ENCODE results near the gene PADI4.
"Not testable (repeated sequence)": the region's sequence is repeated elsewhere in the genome, so short reads cannot be mapped to it uniquely, and the experiment has no call there.

Gene PADI4

GRCh38 chr1:17375651-17376050 lies 67.7 kb downstream of the PADI4 start:
- in situ Hi-C loops (cut with MboI; ENCODE audit: low sequenced_read_pairs) = no loop called here

GRCh38 chr1:17377325-17377953 lies 69.4 kb downstream of the PADI4 start:
- in situ Hi-C loops (cut with MboI; ENCODE audit: low sequenced_read_pairs) = no loop called here

GRCh38 chr1:17381161-17381560 lies 73.2 kb downstream of the PADI4 start:
- in situ Hi-C loops (cut with MboI; ENCODE audit: low sequenced_read_pairs) = no loop called here

- in situ Hi-C loops (cut with MboI; ENCODE audit: low sequenced_read_pairs) = no loop called here
These were observed 84.3 kb downstream of the PADI4 start for GRCh38 chr1:17392199-17392740.

GRCh38 chr1:17393230-17393629 lies 85.2 kb downstream of the PADI4 start:
- in situ Hi-C loops (cut with MboI; ENCODE audit: low sequenced_read_pairs) = no loop called here

- in situ Hi-C loops (cut with MboI; ENCODE audit: low sequenced_read_pairs) = no loop called here
These were observed 90.1 kb downstream of the PADI4 start for GRCh38 chr1:17397910-17398695.

GRCh38 chr1:17400725-17401341 lies 92.8 kb downstream of the PADI4 start:
- in situ Hi-C loops (cut with MboI; ENCODE audit: low sequenced_read_pairs) = no loop called here

GRCh38 chr1:17401841-17402240 lies 93.8 kb downstream of the PADI4 start:
- in situ Hi-C loops (cut with MboI; ENCODE audit: low sequenced_read_pairs) = no loop called here

GRCh38 chr1:17403081-17403480 lies 95.1 kb downstream of the PADI4 start:
- in situ Hi-C loops (cut with MboI; ENCODE audit: low sequenced_read_pairs) = no loop called here

- in situ Hi-C loops (cut with MboI; ENCODE audit: low sequenced_read_pairs) = no loop called here
These were observed 96.2 kb downstream of the PADI4 start for GRCh38 chr1:17404034-17404684.

GRCh38 chr1:17404820-17405219 lies 96.8 kb downstream of the PADI4 start:
- in situ Hi-C loops (cut with MboI; ENCODE audit: low sequenced_read_pairs) = no loop called here

GRCh38 chr1:17405898-17406759 lies 98.1 kb downstream of the PADI4 start:
- in situ Hi-C loops (cut with MboI; ENCODE audit: low sequenced_read_pairs) = no loop called here

- in situ Hi-C loops (cut with MboI; ENCODE audit: low sequenced_read_pairs) = not testable (repeated sequence)
These were observed 98.9 kb downstream of the PADI4 start for GRCh38 chr1:17406760-17407475.

GRCh38 chr1:17407786-17408514 lies 100.0 kb downstream of the PADI4 start:
- in situ Hi-C loops (cut with MboI; ENCODE audit: low sequenced_read_pairs) = not testable (repeated sequence)

GRCh38 chr1:17409391-17409811 lies 101.4 kb downstream of the PADI4 start:
- in situ Hi-C loops (cut with MboI; ENCODE audit: low sequenced_read_pairs) = no loop called here

GRCh38 chr1:17412093-17412870 lies 104.3 kb downstream of the PADI4 start:
- in situ Hi-C loops (cut with MboI; ENCODE audit: low sequenced_read_pairs) = no loop called here
